ENCODE measurements around the gene ZNF365.

GRCh38 chr10:62450912-62451610, 76.9 kb downstream of the ZNF365 start:
- TF ChIP-seq POLR2A (IDR thresholded peaks at IDR 0.05; ENCODE audit: low read length) (no peak), GATA1 (IDR thresholded peaks at IDR 0.05; ENCODE audit: low read depth, low read length) (no peak)

All from erythroblast (primary cell).